K562 (cell line): Measurements from ENCODE around the gene STT3B. TPM values are rescaled to one million over a fixed set of nuclear protein-coding genes. Genes with fewer than 3 reads are reported as not detected.

Experiments
- BCLAF1 ChIP-seq, 2 experiments: fragments of 450-650 bp in 1 of 2; IDR thresholded peaks; 2 replicates each; pipeline ENCODE4 v1.6.1; 2011 to 2017; ENCODE audit warnings: low read depth in 2 of 2, antibody characterized with exemption in 1 of 2, borderline replicate concordance in 1 of 2, low read length in 1 of 2, mild to moderate bottlenecking in 1 of 2, mixed read lengths in 1 of 2; ENCODE audit not compliant: control insufficient read depth in 1 of 2
- CEBPZ ChIP-seq: fragments of 150-350 bp; IDR thresholded peaks from 2 replicates; pipeline ENCODE4 v1.6.1; 2014; ENCODE audit warnings: low read depth, mild to moderate bottlenecking, low read length, borderline replicate concordance
- HDAC8 ChIP-seq: fragments of 450-650 bp; IDR thresholded peaks from 2 replicates; pipeline ENCODE4 v1.6.1; 2016; ENCODE audit warnings: mild to moderate bottlenecking, missing genetic modification characterization, moderate library complexity, missing compliant biosample characterization
- PHF21A ChIP-seq: fragments of 450-650 bp; IDR thresholded peaks from 2 replicates; pipeline ENCODE4 v1.6.1; 2017; ENCODE audit warnings: low read depth, borderline replicate concordance
- PKNOX1 ChIP-seq: fragments of 450-650 bp; IDR thresholded peaks from 2 replicates; pipeline ENCODE4 v1.6.1; 2016
- POLR2B ChIP-seq: fragments of 450-650 bp; IDR thresholded peaks from 2 replicates; pipeline ENCODE4 v1.6.1; 2018; ENCODE audit warnings: low read depth; ENCODE audit not compliant: partially characterized antibody
- PRDM10 ChIP-seq: fragments of 450-650 bp; IDR thresholded peaks from 2 replicates; pipeline ENCODE4 v1.6.1; 2018; ENCODE audit not compliant: partially characterized antibody
- SAFB2 ChIP-seq: fragments of 200-400 bp; formaldehyde crosslinking; IDR thresholded peaks from 2 replicates; pipeline ENCODE4 v1.6.1; 2018; ENCODE audit warnings: borderline replicate concordance, low read length, low read depth, moderate library complexity; ENCODE audit not compliant: severe bottlenecking
- ZNF134 ChIP-seq: fragments of 250-450 bp; sonication (Bioruptor Pico); conservative IDR thresholded peaks from 2 replicates; pipeline ENCODE4 v1.4.0; 2020
- polyA plus RNA-seq, 8 experiments: library from polyadenylated mRNA; depleted of rRNA in 4 of 8; stranded (reverse) in 5 of 8; unstranded in 3 of 8; fragments of >200 nt; fragmentation: Nextera tagmentation in 2 of 8; fragmentation: Illumina TruSeq in 1 of 8; extraction: Ambion mirVana in 2 of 8; extraction: Trizol in 1 of 8; gene quantifications; 2 replicates each; pipeline versions ENCODE4 v1.2.1 to v1.2.3, GENCODE V29; 2011 to 2014; ENCODE audit warnings: inconsistent platforms in 1 of 8, missing spikeins in 1 of 8
- total RNA-seq, 7 experiments: library from RNA; depleted of rRNA in 6 of 7; stranded (reverse); fragments of >200 nt in 6 of 7; fragmentation: Illumina TruSeq in 2 of 7; extraction: Trizol in 2 of 7; gene quantifications; 2 replicates each; pipeline versions ENCODE4 v1.2.1 to v1.2.3, GENCODE V29; 2011 to 2021; ENCODE audit warnings: low replicate concordance in 1 of 7

Gene STT3B
- total and polyA plus RNA-seq, 9 of the 15 experiments (the other 6 are each of a cell fraction or from before 2014, with no cell fraction given), result 22.4 to 147 (median 100) TPM

GRCh38 chr3:31530039-31530959 is 2.4 kb upstream of the STT3B start (continued):
- TF ChIP-seq PRDM10 (no peak), PKNOX1 (no peak), SAFB2 (no peak), POLR2B (no peak), PHF21A (no peak), CEBPZ (no peak), ZNF134 (CRISPR knock-in tag) (0 out of 2 replicates have a peak, but pooled peaks have one; percentile 32), BCLAF1 (IDR thresholded peaks at IDR 0.05; ENCODE audit: borderline replicate concordance in 1 of 2, control insufficient read depth in 1 of 2, low read depth in 2 of 2, low read length in 1 of 2) (no peak), HDAC8 (no peak)
